Renal cortex interstitium (tissue), 11 donors: ENCODE measurements around the gene CPLANE2. TPM values are rescaled to one million over a fixed set of nuclear protein-coding genes. Genes with fewer than 3 reads are reported as not detected.
"Not testable (repeated sequence)": the region's sequence is repeated elsewhere in the genome, so short reads cannot be mapped to it uniquely, and the experiment has no call there.

Experiments used
- DNase-seq, 11 donors: peaks; one replicate each; pipeline ENCODE4 v3.0.0-alpha.2; 2013; ENCODE audit warnings: low read depth in 9 of 11, low spot score in 4 of 11; ENCODE audit errors: extremely low read depth in 1 of 11
- polyA plus RNA-seq, 3 donors: library from polyadenylated mRNA; unstranded; fragments of 120-200 nt; gene quantifications; one replicate each; pipeline ENCODE4 v1.2.1, GENCODE V29; 2013; ENCODE audit not compliant: insufficient read length in 3 of 3

CPLANE2 gene
- polyA plus RNA-seq, 3 donors, result 3.2 to 6.1 (median 5.9) TPM

GRCh38 chr1:16252912-16253311, 15.9 kb upstream of the CPLANE2 start:
- DNase-seq, result no peak

- no peak for DNase-seq
These were observed 14.4 kb upstream of the CPLANE2 start for GRCh38 chr1:16251381-16251780.

GRCh38 chr1:16250524-16251251, 13.7 kb upstream of the CPLANE2 start:
- DNase-seq, result no peak

GRCh38 chr1:16249596-16250241, 12.7 kb upstream of the CPLANE2 start:
- no peak for DNase-seq

GRCh38 chr1:16248603-16249516, 11.9 kb upstream of the CPLANE2 start:
- peak in 1 of 11 donors; percentile 24 for DNase-seq

GRCh38 chr1:16248007-16248436, 11.0 kb upstream of the CPLANE2 start:
- no peak for DNase-seq

GRCh38 chr1:16247441-16247840, 10.5 kb upstream of the CPLANE2 start:
- DNase-seq, result no peak

GRCh38 chr1:16246961-16247360, 10.0 kb upstream of the CPLANE2 start:
- no peak for DNase-seq

GRCh38 chr1:16246239-16246638, 9.3 kb upstream of the CPLANE2 start:
- DNase-seq, result not testable (repeated sequence)

- DNase-seq, result no peak
These were observed 8.7 kb upstream of the CPLANE2 start for GRCh38 chr1:16245476-16246196.

- no peak for DNase-seq
These were observed 7.8 kb upstream of the CPLANE2 start for GRCh38 chr1:16244650-16245285.

GRCh38 chr1:16243936-16244649, 7.1 kb upstream of the CPLANE2 start:
- peak in 10 of 11 donors; percentile 68 to 80 (median 74) for DNase-seq

- no peak for DNase-seq
These were observed 6.2 kb upstream of the CPLANE2 start for GRCh38 chr1:16243215-16243610.

GRCh38 chr1:16242556-16243214, 5.7 kb upstream of the CPLANE2 start:
- DNase-seq, result no peak

GRCh38 chr1:16241221-16241708, 4.3 kb upstream of the CPLANE2 start:
- DNase-seq, result no peak

GRCh38 chr1:16239972-16240491, 3.0 kb upstream of the CPLANE2 start:
- DNase-seq, result no peak

GRCh38 chr1:16237343-16237830, 404 bp upstream of the CPLANE2 start:
- DNase-seq, result no peak
